IMR-90 (cell line): ENCODE results near the gene SCN1B. TPM values are rescaled to one million over a fixed set of nuclear protein-coding genes. Genes with fewer than 3 reads are reported as not detected.

Source experiments
- ATAC-seq: fragments of 200-7000 bp; cut with Tn5 transposase; 2 replicates; pipeline ENCODE4 v1.9.1; 2020; ENCODE audit warnings: low read depth, mild to moderate bottlenecking, moderate library complexity
- BruUV-seq: library from RNA; stranded (reverse); fragments of 400-500 nt; replicated peaks from 2 replicates; lab custom pipeline; 2021; lab: Mats Ljungman, UMichigan
- CTCF ChIA-PET: fragments of 300-600 bp; formaldehyde crosslinking; extraction: SDS; loops from one replicate; lab custom pipeline; 2021; ENCODE audit warnings: antibody characterized with exemption; lab: Yijun Ruan, JAX
- POLR2A ChIA-PET: fragments of 300-600 bp; sonication (Branson Sonifier 250); formaldehyde crosslinking; loops from one replicate; lab custom pipeline; 2022; ENCODE audit warnings: antibody characterized with exemption; ENCODE audit not compliant: unreplicated experiment; lab: Charles Lee
- DNase-seq: peaks from one replicate; pipeline ENCODE4 v3.0.0; 2013
- H2AFZ ChIP-seq: replicated peaks from 2 replicates; pipeline ENCODE3; 2013; ENCODE audit warnings: low read length, mild to moderate bottlenecking; ENCODE audit not compliant: poor library complexity
- H2AK5ac ChIP-seq: 2 replicates; pipeline ENCODE4 v1.6.1; 2013; ENCODE audit warnings: low read depth, low read length, inconsistent platforms
- H2AK9ac ChIP-seq: replicated peaks from 2 replicates; pipeline ENCODE3; 2013; ENCODE audit warnings: mild to moderate bottlenecking, low read depth, low read length, moderate library complexity; ENCODE audit not compliant: poor library complexity
- H2BK120ac ChIP-seq: 2 replicates; pipeline ENCODE4 v1.6.1; 2013; ENCODE audit warnings: low read depth, low read length, inconsistent platforms
- H2BK15ac ChIP-seq: 3 replicates; pipeline ENCODE4 v1.6.1; 2013; ENCODE audit warnings: low read depth, low read length, inconsistent platforms
- H2BK20ac ChIP-seq: 2 replicates; pipeline ENCODE4 v1.6.1; 2013; ENCODE audit warnings: low read depth, mild to moderate bottlenecking, inconsistent platforms, low read length, moderate library complexity
- H2BK5ac ChIP-seq: 2 replicates; pipeline ENCODE4 v1.6.1; 2013; ENCODE audit warnings: mild to moderate bottlenecking, low read depth, low read length, inconsistent platforms; ENCODE audit not compliant: poor library complexity, severe bottlenecking
- H3K14ac ChIP-seq: replicated peaks from 2 replicates; pipeline ENCODE4 v1.6.1; 2013; ENCODE audit warnings: low read depth, low read length, inconsistent platforms
- H3K18ac ChIP-seq: 2 replicates; pipeline ENCODE4 v1.6.1; 2013; ENCODE audit warnings: low read depth, low read length, control low read depth
- H3K23ac ChIP-seq: 2 replicates; pipeline ENCODE4 v1.6.1; 2013; ENCODE audit warnings: low read depth, low read length, inconsistent platforms
- H3K27ac ChIP-seq: 2 replicates; pipeline ENCODE4 v1.5.1; 2013; ENCODE audit warnings: mild to moderate bottlenecking, control low read depth, low read length; ENCODE audit not compliant: insufficient read depth
- H3K27me3 ChIP-seq: 2 replicates; pipeline ENCODE4 v1.6.1; 2013; ENCODE audit warnings: low read length; ENCODE audit not compliant: control insufficient read depth, insufficient read depth
- H3K36me3 ChIP-seq: 2 replicates; pipeline ENCODE4 v1.6.1; 2013; ENCODE audit warnings: low read length, mixed read lengths; ENCODE audit not compliant: control insufficient read depth, insufficient read depth
- H3K4ac ChIP-seq: 2 replicates; pipeline ENCODE4 v1.6.1; 2013; ENCODE audit warnings: low read depth, low read length, inconsistent platforms
- H3K4me1 ChIP-seq: 2 replicates; pipeline ENCODE4 v1.6.1; 2013; ENCODE audit warnings: low read length, mixed read lengths; ENCODE audit not compliant: control insufficient read depth, insufficient read depth
- H3K4me2 ChIP-seq: 2 replicates; pipeline ENCODE4 v1.6.1; 2013; ENCODE audit warnings: low read depth, mild to moderate bottlenecking, control low read depth, low read length, moderate library complexity
- H3K4me3 ChIP-seq: 2 replicates; pipeline ENCODE4 v1.5.1; 2013; ENCODE audit warnings: low read depth, mild to moderate bottlenecking, control low read depth, low read length, moderate library complexity; ENCODE audit not compliant: insufficient read depth
- H3K56ac ChIP-seq: 2 replicates; pipeline ENCODE4 v1.6.1; 2013; ENCODE audit warnings: low read length, inconsistent platforms; ENCODE audit not compliant: insufficient read depth; ENCODE audit errors: extremely low read depth
- H3K79me1 ChIP-seq, 2 experiments: 2 replicates each; pipeline ENCODE4 v1.6.1; 2013; ENCODE audit warnings: low read length in 2 of 2, inconsistent platforms in 1 of 2, low read depth in 1 of 2
- H3K9ac ChIP-seq: 2 replicates; pipeline ENCODE4 v1.6.1; 2013; ENCODE audit warnings: low read depth, low read length, control low read depth
- H3K9me1 ChIP-seq: 2 replicates; pipeline ENCODE4 v1.6.1; 2013; ENCODE audit warnings: low read length, inconsistent platforms; ENCODE audit not compliant: insufficient read depth
- H3K9me3 ChIP-seq: 2 replicates; pipeline ENCODE4 v1.6.1; 2013; ENCODE audit warnings: low read length; ENCODE audit not compliant: control insufficient read depth, insufficient read depth
- H4K20me1 ChIP-seq: 2 replicates; pipeline ENCODE4 v1.6.1; 2013; ENCODE audit warnings: low read length, inconsistent platforms; ENCODE audit not compliant: insufficient read depth
- H4K5ac ChIP-seq: 2 replicates; pipeline ENCODE4 v1.6.1; 2013; ENCODE audit warnings: mild to moderate bottlenecking, low read depth, low read length, control low read depth
- H4K8ac ChIP-seq, 2 experiments: 2 replicates each; pipeline ENCODE4 v1.6.1; 2013; ENCODE audit warnings: low read depth in 2 of 2, low read length in 2 of 2, control low read depth in 1 of 2, inconsistent platforms in 1 of 2
- H4K91ac ChIP-seq: 2 replicates; pipeline ENCODE4 v1.6.1; 2013; ENCODE audit warnings: low read depth, low read length, inconsistent platforms; ENCODE audit not compliant: insufficient read depth
- BHLHE40 ChIP-seq: fragments of 150-350 bp; IDR thresholded peaks from 2 replicates; pipeline ENCODE4 v1.6.1; 2016; ENCODE audit warnings: mild to moderate bottlenecking, low read depth, low read length
- CEBPB ChIP-seq: IDR thresholded peaks from 2 replicates; pipeline ENCODE4 v1.6.1; 2012; ENCODE audit warnings: low read depth, low read length, improper control_type of control experiment
- FOS ChIP-seq: fragments of 150-350 bp; IDR thresholded peaks from 2 replicates; pipeline ENCODE4 v1.6.1; 2016; ENCODE audit warnings: low read depth, low read length
- MAZ ChIP-seq: IDR thresholded peaks from 2 replicates; pipeline ENCODE4 v1.6.1; 2012; ENCODE audit warnings: low read depth, mild to moderate bottlenecking, low read length, improper control_type of control experiment, moderate library complexity, borderline replicate concordance
- NFE2L2 ChIP-seq: fragments of 150-350 bp; IDR thresholded peaks from 2 replicates; pipeline ENCODE4 v1.6.1; 2016; ENCODE audit warnings: low read depth, mild to moderate bottlenecking, low read length
- RFX5 ChIP-seq: IDR thresholded peaks from 2 replicates; pipeline ENCODE4 v1.8.0; 2012; ENCODE audit warnings: low read depth, mild to moderate bottlenecking, low read length, moderate library complexity
- WGBS, 2 experiments: methylation state at CpG; one replicate each; pipeline versions ENCODE4 v1.1.5 to v1.1.7; 2013; ENCODE audit warnings: missing lambda C conversion rate in 2 of 2; ENCODE audit not compliant: insufficient read length in 1 of 2; ENCODE audit errors: extremely low coverage in 2 of 2; 5-methylcytosine and 5-hydroxymethylcytosine counted together
- dilution Hi-C: fragments of 300-500 bp; cut with HindIII; formaldehyde crosslinking; loops from one replicate; pipeline ENCODE4 v1.14.3; 2018; ENCODE audit warnings: low sequenced_read_pairs; ENCODE audit not compliant: unreplicated experiment
- in situ Hi-C: fragments of 300-500 bp; cut with MboI; formaldehyde crosslinking; loops from 3 replicates; pipeline ENCODE4 v1.14.3; 2019; ENCODE audit warnings: low sequenced_read_pairs, inconsistent platforms, mixed read lengths
- intact Hi-C: fragments of 100-400 bp; cut with micrococcal nuclease; formaldehyde crosslinking; loops from 2 replicates; pipeline ENCODE4 v1.10.0; 2022
- polyA plus RNA-seq, 3 experiments: library from polyadenylated mRNA; depleted of rRNA; stranded (reverse); fragments of >200 nt; gene quantifications; 2 replicates each; pipeline ENCODE4 v1.2.3, GENCODE V29; 2012; ENCODE audit warnings: low replicate concordance in 1 of 3
- total RNA-seq: library from RNA; depleted of rRNA; stranded (reverse); fragments of >200 nt; gene quantifications from 2 replicates; pipeline ENCODE4 v1.2.3, GENCODE V29; 2012

The SCN1B gene
- total and polyA plus RNA-seq, 2 of the 4 experiments (the other 2 are of a cell fraction) = 2.0 to 9.6 TPM

- no peak overlapping the region for H3K27ac ChIP-seq
- ATAC-seq (no peak), DNase-seq (no peak)
- intact Hi-C loops (no loop called here), dilution Hi-C loops (no loop called here), in situ Hi-C loops (no loop called here)
- no CpG with 5 or more reads among the region's 5 CpGs for WGBS, 2 experiments
- no peak overlapping the region for H2AK5ac ChIP-seq
- no peak overlapping the region for H2AFZ ChIP-seq
- no peak overlapping the region for H2BK15ac ChIP-seq
- no peak overlapping the region for H3K4me3 ChIP-seq
- H4K20me1 ChIP-seq = no peaks in the 10 kb centered on the region
- H3K9ac ChIP-seq = no peak overlapping the region
- no peak overlapping the region for H2BK20ac ChIP-seq
- BruUV-seq = no TSS peak
- H3K27me3 ChIP-seq = peaks cover 30% of the 10 kb centered on the region
- no peak overlapping the region for H3K4me2 ChIP-seq
- H4K8ac ChIP-seq = no peak overlapping the region
- no peak overlapping the region for H4K5ac ChIP-seq
- no peaks in the 10 kb centered on the region for H3K9me3 ChIP-seq
- H2AK9ac ChIP-seq = no peak overlapping the region
- no peaks in the 10 kb centered on the region for H3K79me1 ChIP-seq
- no peaks in the 10 kb centered on the region for H3K36me3 ChIP-seq
- H3K14ac ChIP-seq = no peak overlapping the region
- no peaks in the 10 kb centered on the region for H3K9me1 ChIP-seq
- POLR2A ChIA-PET = no interaction called here
- no peak overlapping the region for H3K4ac ChIP-seq
- TF ChIP-seq MAZ (no peak), FOS (no peak), BHLHE40 (no peak), CEBPB (no peak), RFX5 (no peak), NFE2L2 (no peak)
- H3K56ac ChIP-seq = no peak overlapping the region
- H2BK5ac ChIP-seq = no peak overlapping the region
- no peaks in the 10 kb centered on the region for H3K4me1 ChIP-seq
- H2BK120ac ChIP-seq = no peak overlapping the region
- CTCF ChIA-PET = interaction anchor here (0.6 to 1.1 kb wide), 3 partner anchors 21 to 211 kb away, joined by 3 to 5 read pairs (median 3); no protein-coding TSS in a partner anchor
- no peak overlapping the region for H4K91ac ChIP-seq
- no peak overlapping the region for H3K23ac ChIP-seq
- no peak overlapping the region for H3K18ac ChIP-seq
These were observed 21.5 kb downstream of the SCN1B start for GRCh38 chr19:35051796-35052195.
